Gastroesophageal sphincter (tissue), 3 donors: Measurements from ENCODE around the gene PRG3.

ENCODE experiments used
- CTCF ChIP-seq, 4 experiments: fragments of 200-600 bp in 2 of 4; fragments of 450-650 bp in 2 of 4; sonication (generic) in 1 of 4; IDR thresholded peaks; one replicate each; pipeline ENCODE4 v1.5.1; 2017 to 2019; ENCODE audit warnings: antibody characterized with exemption in 4 of 4, mild to moderate bottlenecking in 2 of 4, moderate library complexity in 2 of 4
- EP300 ChIP-seq: sonication (generic); formaldehyde crosslinking; IDR thresholded peaks from one replicate; pipeline ENCODE4 v1.6.1; 2017; ENCODE audit warnings: antibody characterized with exemption, mild to moderate bottlenecking
- POLR2A ChIP-seq, 2 donors: fragments of 450-650 bp; IDR thresholded peaks; one replicate each; pipeline ENCODE4 v1.6.1; 2017; ENCODE audit warnings: antibody characterized with exemption in 2 of 2, mild to moderate bottlenecking in 2 of 2, moderate library complexity in 1 of 2
- POLR2AphosphoS5 ChIP-seq: sonication (generic); formaldehyde crosslinking; IDR thresholded peaks from one replicate; pipeline ENCODE4 v1.6.1; 2017; ENCODE audit warnings: antibody characterized with exemption

DNA sequence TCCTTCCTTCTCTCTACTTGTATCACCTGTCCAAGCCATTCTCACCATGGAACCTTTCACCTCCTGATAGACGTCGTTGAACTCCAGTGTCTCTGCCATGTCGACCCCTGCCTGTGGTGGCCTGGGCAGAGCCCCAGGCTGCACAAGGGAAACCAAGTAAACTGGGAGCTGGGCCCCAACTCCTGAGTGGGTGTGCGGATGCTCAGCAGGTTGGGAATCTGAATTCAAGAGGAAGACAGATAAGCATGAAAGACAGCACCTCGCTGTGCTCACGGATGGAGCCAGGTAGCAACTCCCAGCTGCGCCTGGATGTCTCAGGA lies 46.0 kb downstream of the PRG3 start:
- TF ChIP-seq CTCF (IDR thresholded peaks at IDR 0.05) (no peak), POLR2A (IDR thresholded peaks at IDR 0.05) (no peak), EP300 (no peak), POLR2AphosphoS5 (no peak)
